ENCODE results near the gene ELF1. TPM values are rescaled to one million over a fixed set of nuclear protein-coding genes. Genes with fewer than 3 reads are reported as not detected.

Gene ELF1
- total and polyA plus RNA-seq, 10 of the 15 experiments (the other 5 are each of a cell fraction or from before 2014, with no cell fraction given): 43.3 to 97.6 (median 55.7) TPM

- TF ChIP-seq E2F4 (IDR thresholded peaks at IDR 0.05; ENCODE audit: low read depth, low read length) (no peak), RFX5 (IDR thresholded peaks at IDR 0.05; ENCODE audit: low read depth, low read length) (no peak), HDAC2 (IDR thresholded peaks at IDR 0.05) (no peak), ZNF384 (IDR thresholded peaks at IDR 0.05; ENCODE audit: borderline replicate concordance, low read depth, low read length) (0 out of 2 replicates have a peak, but pooled peaks have one; percentile 18), KDM1A (IDR thresholded peaks at IDR 0.05; ENCODE audit: borderline replicate concordance) (no peak), RAD51 (IDR thresholded peaks at IDR 0.05) (peak; percentile 45; the same call in 1 of the 2 replicates), SREBF1 (IDR thresholded peaks at IDR 0.05; ENCODE audit: low read length) (no peak), MTA2 (IDR thresholded peaks at IDR 0.05; ENCODE audit: low read depth) (peak; percentile 75), FOS (IDR thresholded peaks at IDR 0.05; ENCODE audit: borderline replicate concordance, extremely low read depth, insufficient read length) (no peak), JUNB (IDR thresholded peaks at IDR 0.05) (no peak), SKIL (IDR thresholded peaks at IDR 0.05; ENCODE audit: low read depth, poor library complexity, severe bottlenecking) (peak; percentile 91), SUPT20H (IDR thresholded peaks at IDR 0.05; ENCODE audit: borderline replicate concordance, control insufficient read depth, low read depth, low read length) (no peak), STAT3 (IDR thresholded peaks at IDR 0.05; ENCODE audit: low read depth, low read length) (no peak), NFYA (IDR thresholded peaks at IDR 0.05; ENCODE audit: borderline replicate concordance, low read depth, low read length) (no peak), IRF5 (IDR thresholded peaks at IDR 0.05; ENCODE audit: borderline replicate concordance) (no peak)
- TF ChIP-seq, protein P1, sequence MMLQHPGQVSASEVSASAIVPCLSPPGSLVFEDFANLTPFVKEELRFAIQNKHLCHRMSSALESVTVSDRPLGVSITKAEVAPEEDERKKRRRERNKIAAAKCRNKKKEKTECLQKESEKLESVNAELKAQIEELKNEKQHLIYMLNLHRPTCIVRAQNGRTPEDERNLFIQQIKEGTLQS (IDR thresholded peaks at IDR 0.05; ENCODE audit: borderline replicate concordance, extremely low read depth, low read depth, low read length): no peak
- TF ChIP-seq, protein P2, sequence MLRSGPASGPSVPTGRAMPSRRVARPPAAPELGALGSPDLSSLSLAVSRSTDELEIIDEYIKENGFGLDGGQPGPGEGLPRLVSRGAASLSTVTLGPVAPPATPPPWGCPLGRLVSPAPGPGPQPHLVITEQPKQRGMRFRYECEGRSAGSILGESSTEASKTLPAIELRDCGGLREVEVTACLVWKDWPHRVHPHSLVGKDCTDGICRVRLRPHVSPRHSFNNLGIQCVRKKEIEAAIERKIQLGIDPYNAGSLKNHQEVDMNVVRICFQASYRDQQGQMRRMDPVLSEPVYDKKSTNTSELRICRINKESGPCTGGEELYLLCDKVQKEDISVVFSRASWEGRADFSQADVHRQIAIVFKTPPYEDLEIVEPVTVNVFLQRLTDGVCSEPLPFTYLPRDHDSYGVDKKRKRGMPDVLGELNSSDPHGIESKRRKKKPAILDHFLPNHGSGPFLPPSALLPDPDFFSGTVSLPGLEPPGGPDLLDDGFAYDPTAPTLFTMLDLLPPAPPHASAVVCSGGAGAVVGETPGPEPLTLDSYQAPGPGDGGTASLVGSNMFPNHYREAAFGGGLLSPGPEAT (IDR thresholded peaks at IDR 0.05; ENCODE audit: low read depth): peak; percentile 95
- TF ChIP-seq, protein P3, sequence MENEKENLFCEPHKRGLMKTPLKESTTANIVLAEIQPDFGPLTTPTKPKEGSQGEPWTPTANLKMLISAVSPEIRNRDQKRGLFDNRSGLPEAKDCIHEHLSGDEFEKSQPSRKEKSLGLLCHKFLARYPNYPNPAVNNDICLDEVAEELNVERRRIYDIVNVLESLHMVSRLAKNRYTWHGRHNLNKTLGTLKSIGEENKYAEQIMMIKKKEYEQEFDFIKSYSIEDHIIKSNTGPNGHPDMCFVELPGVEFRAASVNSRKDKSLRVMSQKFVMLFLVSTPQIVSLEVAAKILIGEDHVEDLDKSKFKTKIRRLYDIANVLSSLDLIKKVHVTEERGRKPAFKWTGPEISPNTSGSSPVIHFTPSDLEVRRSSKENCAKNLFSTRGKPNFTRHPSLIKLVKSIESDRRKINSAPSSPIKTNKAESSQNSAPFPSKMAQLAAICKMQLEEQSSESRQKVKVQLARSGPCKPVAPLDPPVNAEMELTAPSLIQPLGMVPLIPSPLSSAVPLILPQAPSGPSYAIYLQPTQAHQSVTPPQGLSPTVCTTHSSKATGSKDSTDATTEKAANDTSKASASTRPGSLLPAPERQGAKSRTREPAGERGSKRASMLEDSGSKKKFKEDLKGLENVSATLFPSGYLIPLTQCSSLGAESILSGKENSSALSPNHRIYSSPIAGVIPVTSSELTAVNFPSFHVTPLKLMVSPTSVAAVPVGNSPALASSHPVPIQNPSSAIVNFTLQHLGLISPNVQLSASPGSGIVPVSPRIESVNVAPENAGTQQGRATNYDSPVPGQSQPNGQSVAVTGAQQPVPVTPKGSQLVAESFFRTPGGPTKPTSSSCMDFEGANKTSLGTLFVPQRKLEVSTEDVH (IDR thresholded peaks at IDR 0.05; ENCODE audit: low read depth, partially characterized antibody): peak; percentile 72
Observed at GRCh38 chr13:41061075-41061913, 42.2 kb upstream of the ELF1 start, which contains the start of gene WBP4 (continued).
